Naive thymus-derived CD4-positive, alpha-beta T cell (primary cell): ENCODE results near the gene MYBPH. TPM values are rescaled to one million over a fixed set of nuclear protein-coding genes. Genes with fewer than 3 reads are reported as not detected.

Experiments used
- ATAC-seq: fragments of 150-1000 bp; cut with Tn5 transposase; 2 replicates; pipeline ENCODE4 v1.10.0; 2021; ENCODE audit warnings: mild to moderate bottlenecking, moderate library complexity
- CTCF ChIA-PET: fragments of 350-600 bp; sonication (Branson Sonifier 250); formaldehyde crosslinking; loops from one replicate; lab custom pipeline; 2021; ENCODE audit warnings: antibody characterized with exemption; lab: Charles Lee
- POLR2A ChIA-PET: fragments of 350-600 bp; sonication (Branson Sonifier 250); formaldehyde crosslinking; loops from one replicate; lab custom pipeline; 2021; ENCODE audit warnings: antibody characterized with exemption, inconsistent platforms; lab: Charles Lee
- DNase-seq, 9 donors: peaks; one replicate each; pipeline versions ENCODE4 v3.0.0 to v3.0.0-alpha.2; 2020 to 2022; ENCODE audit warnings: mixed read lengths in 1 of 9
- H3K27ac ChIP-seq: one replicate; pipeline ENCODE4 v1.7.0; 2013; ENCODE audit warnings: mild to moderate bottlenecking, low read depth, low read length, moderate library complexity
- H3K27me3 ChIP-seq, 2 donors: one replicate each; pipeline ENCODE4 v1.7.0; 2013; ENCODE audit warnings: low read length in 2 of 2, mild to moderate bottlenecking in 2 of 2, moderate library complexity in 2 of 2; ENCODE audit not compliant: control insufficient read depth in 2 of 2, insufficient read depth in 2 of 2
- H3K36me3 ChIP-seq, 3 experiments: 1 replicate in 2 of 3; 2 replicates in 1 of 3; pipeline ENCODE4 v1.7.0; 2013; ENCODE audit warnings: low read length in 3 of 3, mild to moderate bottlenecking in 3 of 3, moderate library complexity in 1 of 3; ENCODE audit not compliant: insufficient read depth in 3 of 3, control insufficient read depth in 2 of 3
- H3K4me1 ChIP-seq, 2 donors: one replicate each; pipeline ENCODE4 v1.7.0; 2013; ENCODE audit warnings: low read length in 2 of 2, mild to moderate bottlenecking in 2 of 2, moderate library complexity in 1 of 2; ENCODE audit not compliant: control insufficient read depth in 2 of 2, insufficient read depth in 2 of 2
- H3K4me3 ChIP-seq: 2 replicates; pipeline ENCODE4 v1.7.0; 2013; ENCODE audit warnings: mild to moderate bottlenecking, low read length
- H3K9me3 ChIP-seq, 3 experiments: 1 replicate in 2 of 3; 2 replicates in 1 of 3; pipeline ENCODE4 v1.7.0; 2013; ENCODE audit warnings: low read length in 3 of 3; ENCODE audit not compliant: control insufficient read depth in 2 of 3
- H3K27ac Mint-ChIP-seq, 9 donors: one replicate each; pipeline ENCODE4 v1.8.0; 2020 to 2022; ENCODE audit warnings: mixed read lengths in 9 of 9, mild to moderate bottlenecking in 8 of 9, moderate library complexity in 5 of 9, inconsistent platforms in 2 of 9
- H3K27me3 Mint-ChIP-seq, 5 donors: one replicate each; pipeline ENCODE4 v1.8.0; 2021 to 2022; ENCODE audit warnings: mixed read lengths in 5 of 5, mild to moderate bottlenecking in 1 of 5
- H3K36me3 Mint-ChIP-seq, 5 donors: one replicate each; pipeline ENCODE4 v1.8.0; 2020 to 2022; ENCODE audit warnings: mixed read lengths in 5 of 5, mild to moderate bottlenecking in 3 of 5, inconsistent platforms in 1 of 5
- H3K4me1 Mint-ChIP-seq, 7 donors: one replicate each; pipeline ENCODE4 v1.8.0; 2020 to 2022; ENCODE audit warnings: mixed read lengths in 7 of 7, mild to moderate bottlenecking in 3 of 7, inconsistent platforms in 1 of 7
- H3K4me3 Mint-ChIP-seq, 10 donors: one replicate each; pipeline ENCODE4 v1.8.0; 2020 to 2022; ENCODE audit warnings: mild to moderate bottlenecking in 10 of 10, mixed read lengths in 10 of 10, moderate library complexity in 6 of 10, inconsistent platforms in 2 of 10
- H3K9me3 Mint-ChIP-seq, 11 donors: one replicate each; pipeline ENCODE4 v1.8.0; 2020 to 2022; ENCODE audit warnings: mixed read lengths in 11 of 11, mild to moderate bottlenecking in 4 of 11, inconsistent platforms in 1 of 11, moderate library complexity in 1 of 11
- intact Hi-C, 2 donors: fragments of 100-400 bp; cut with micrococcal nuclease; formaldehyde crosslinking; loops; one replicate each; pipeline ENCODE4 v1.15.1; 2023
- polyA plus RNA-seq, 2 donors: library from polyadenylated mRNA; unstranded; fragments of 300-500 nt; fragmentation: Illumina TruSeq; gene quantifications; one replicate each; pipeline ENCODE4 v1.2.3, GENCODE V29; 2021
- total RNA-seq, 6 experiments: library from RNA in 5 of 6; stranded (reverse) in 5 of 6; gene quantifications; 1 replicate in 5 of 6; 2 replicates in 1 of 6; pipeline ENCODE4 v1.2.3 and lab custom pipeline; 2021 to 2026

Gene MYBPH
- total and polyA plus RNA-seq, 7 experiments from 2014 or later = not detected

DNA sequence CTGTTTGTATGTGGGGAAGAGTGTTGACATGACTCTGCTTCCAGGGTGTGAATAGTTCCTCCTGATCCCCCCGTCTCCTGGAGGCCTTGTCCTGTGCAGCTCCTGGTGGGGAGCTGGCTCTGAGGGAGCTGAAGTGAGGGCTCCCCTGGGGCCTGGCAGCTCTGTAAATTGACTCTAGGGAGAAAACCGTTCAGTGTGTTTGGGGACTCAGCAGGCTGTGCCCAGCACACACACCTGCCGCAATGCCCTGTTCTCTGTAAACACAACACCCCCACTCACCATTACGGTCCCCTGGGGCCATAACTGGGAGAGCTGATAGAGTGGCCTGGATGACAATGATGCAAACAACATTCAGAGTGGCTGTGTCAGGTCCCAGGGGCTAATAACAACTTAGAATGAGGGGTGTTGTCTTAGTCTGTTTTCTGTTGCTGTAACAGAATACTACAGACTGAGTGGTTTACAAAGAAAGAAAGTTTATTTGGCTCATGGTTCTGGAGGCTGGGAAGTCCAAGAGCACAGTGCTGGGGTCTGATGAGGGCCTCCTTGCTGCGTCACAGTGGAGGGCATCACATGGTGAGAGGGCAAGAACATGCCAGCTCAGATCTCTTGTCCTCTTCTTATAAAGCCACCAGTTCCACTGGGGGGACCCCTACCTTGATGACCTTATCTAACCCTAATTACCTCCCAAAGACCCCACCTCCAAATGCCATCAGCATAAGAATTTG lies 32.8 kb downstream of the MYBPH start:
- ATAC-seq = no peak
- Mint-ChIP-seq H3K27ac (no peak overlapping the region), H3K4me1 (no peaks in the 10 kb centered on the region), H3K36me3 (peaks cover 0 to 6% (median 0%) of the 10 kb centered on the region in 5 donors), H3K9me3 (peaks cover 0 to 14% (median 6%) of the 10 kb centered on the region in 11 donors), H3K27me3 (peaks cover 0 to 13% (median 3%) of the 10 kb centered on the region in 5 donors), H3K4me3 (no peak overlapping the region)
- Histone ChIP-seq H3K27me3 (no peaks in the 10 kb centered on the region), H3K4me3 (no peak overlapping the region), H3K9me3 (no peaks in the 10 kb centered on the region), H3K27ac (no peak overlapping the region), H3K36me3 (no peaks in the 10 kb centered on the region), H3K4me1 (no peaks in the 10 kb centered on the region)
- intact Hi-C loops = no loop called here
- ChIA-PET CTCF (no interaction called here), POLR2A (interaction anchor here (0.6 kb wide), 1 partner anchor 703 kb away, joined by 4 read pairs; no protein-coding TSS in a partner anchor)
- no peak for DNase-seq

DNA sequence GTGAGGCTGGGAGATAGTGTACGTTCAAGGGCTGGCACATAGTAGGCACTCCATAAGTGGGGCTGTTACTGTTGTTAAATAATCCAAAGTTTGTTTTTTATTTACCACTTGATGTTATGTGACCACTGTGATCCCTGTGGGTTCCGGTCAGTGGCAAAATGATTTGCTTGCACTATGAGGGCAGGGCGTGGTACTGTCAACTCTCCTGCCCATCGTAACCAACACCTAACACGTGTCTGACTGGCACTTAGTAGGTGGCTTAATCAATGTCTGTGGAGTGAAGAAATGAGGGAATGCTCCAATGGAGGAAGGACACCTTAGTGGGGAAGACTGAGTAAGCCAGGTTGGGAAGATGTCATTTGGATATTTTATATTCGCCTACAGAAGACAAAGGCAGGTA lies 33.5 kb downstream of the MYBPH start:
- DNase-seq (no peak), ATAC-seq (no peak)
- peaks cover 0 to 13% (median 3%) of the 10 kb centered on the region in 5 donors for H3K27me3 Mint-ChIP-seq
- H3K27ac Mint-ChIP-seq = no peak overlapping the region
- H3K4me3 ChIP-seq = no peak overlapping the region
- peaks cover 0 to 14% (median 6%) of the 10 kb centered on the region in 11 donors for H3K9me3 Mint-ChIP-seq
- POLR2A ChIA-PET = interaction anchor here (0.6 kb wide), 1 partner anchor 702 kb away, joined by 4 read pairs; no protein-coding TSS in a partner anchor
- H3K36me3 Mint-ChIP-seq = peaks cover 0 to 6% (median 0%) of the 10 kb centered on the region in 5 donors
- intact Hi-C loops = no loop called here
- no peak overlapping the region for H3K27ac ChIP-seq
- no peak overlapping the region for H3K4me3 Mint-ChIP-seq
- no peaks in the 10 kb centered on the region for H3K36me3 ChIP-seq
- H3K4me1 Mint-ChIP-seq = no peaks in the 10 kb centered on the region
- H3K9me3 ChIP-seq = no peaks in the 10 kb centered on the region
- no peaks in the 10 kb centered on the region for H3K27me3 ChIP-seq
- no peaks in the 10 kb centered on the region for H3K4me1 ChIP-seq
- CTCF ChIA-PET = no interaction called here

DNA sequence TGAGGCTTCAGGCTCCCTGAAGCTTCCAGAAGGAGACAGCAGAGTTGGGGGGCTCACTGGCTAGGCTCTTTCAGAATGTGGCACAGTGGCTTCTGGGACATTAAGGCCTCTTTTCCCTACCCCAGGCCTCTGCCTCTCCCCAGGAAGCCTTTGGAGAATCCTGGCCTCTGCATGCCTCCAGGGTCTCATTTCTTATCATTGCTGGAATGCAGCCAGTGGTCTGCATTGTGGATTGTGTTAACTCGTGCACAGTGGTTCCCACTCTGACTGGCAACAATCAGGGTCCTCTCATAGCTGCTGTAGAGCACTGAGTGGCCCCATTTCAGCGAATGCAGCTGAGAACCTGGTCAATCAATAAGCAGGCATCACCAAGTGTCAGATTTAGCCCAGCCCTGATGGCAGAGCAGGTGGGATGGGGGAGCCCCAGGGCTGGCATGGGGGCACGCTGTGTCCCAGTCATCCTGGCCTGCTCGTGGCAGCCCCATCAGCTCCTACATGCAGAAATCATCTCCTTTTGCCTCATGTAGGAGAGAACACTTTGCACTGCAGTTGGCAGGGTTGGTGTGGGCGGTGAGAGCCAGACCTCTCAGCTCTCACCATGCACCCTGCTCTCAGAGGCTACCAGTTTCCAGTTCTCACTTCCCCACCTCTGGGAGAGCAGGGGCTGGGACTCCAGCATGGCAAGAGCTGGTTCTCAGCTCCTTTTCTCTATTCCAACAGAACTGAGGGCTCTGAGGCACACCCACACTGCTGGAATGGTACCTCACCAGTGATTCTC lies 34.7 kb downstream of the MYBPH start:
- peaks cover 0 to 14% (median 8%) of the 10 kb centered on the region in 5 donors for H3K27me3 Mint-ChIP-seq
- peaks cover 0 to 14% (median 6%) of the 10 kb centered on the region in 11 donors for H3K9me3 Mint-ChIP-seq
- Histone ChIP-seq H3K4me3 (no peak overlapping the region), H3K4me1 (no peaks in the 10 kb centered on the region), H3K36me3 (no peaks in the 10 kb centered on the region), H3K27me3 (no peaks in the 10 kb centered on the region), H3K27ac (no peak overlapping the region), H3K9me3 (no peaks in the 10 kb centered on the region)
- DNase-seq (no peak), ATAC-seq (no peak)
- H3K36me3 Mint-ChIP-seq = peaks cover 0 to 6% (median 0%) of the 10 kb centered on the region in 5 donors
- ChIA-PET CTCF (no interaction called here), POLR2A (no interaction called here)
- intact Hi-C loops = no loop called here
- no peak overlapping the region for H3K27ac Mint-ChIP-seq
- H3K4me1 Mint-ChIP-seq = peaks cover 0 to 4% (median 2%) of the 10 kb centered on the region in 7 donors
- H3K4me3 Mint-ChIP-seq = peak overlapping the region in 1 of 10 donors; percentile 67

GRCh38 chr1:203139976-203140475 lies 35.6 kb downstream of the MYBPH start:
- H3K4me1 ChIP-seq = no peaks in the 10 kb centered on the region
- no peaks in the 10 kb centered on the region for H3K36me3 ChIP-seq
- intact Hi-C loops = no loop called here
- peaks cover 0 to 17% (median 8%) of the 10 kb centered on the region in 5 donors for H3K27me3 Mint-ChIP-seq
- no peak overlapping the region for H3K4me3 ChIP-seq
- CTCF ChIA-PET = no interaction called here
- H3K27ac ChIP-seq = no peak overlapping the region
- POLR2A ChIA-PET = no interaction called here
- ATAC-seq = no peak
- H3K9me3 ChIP-seq = no peaks in the 10 kb centered on the region
- no peaks in the 10 kb centered on the region for H3K27me3 ChIP-seq
- peaks cover 0 to 6% (median 4%) of the 10 kb centered on the region in 7 donors for H3K4me1 Mint-ChIP-seq
- no peak overlapping the region for H3K4me3 Mint-ChIP-seq
- no peak for DNase-seq
- peaks cover 0 to 6% (median 0%) of the 10 kb centered on the region in 5 donors for H3K36me3 Mint-ChIP-seq
- no peak overlapping the region for H3K27ac Mint-ChIP-seq
- H3K9me3 Mint-ChIP-seq = peaks cover 0 to 14% (median 6%) of the 10 kb centered on the region in 11 donors

- ATAC-seq (no peak), DNase-seq (no peak)
- intact Hi-C loops = no loop called here
- no peak overlapping the region for H3K27ac Mint-ChIP-seq
- peaks cover 0 to 6% (median 4%) of the 10 kb centered on the region in 7 donors for H3K4me1 Mint-ChIP-seq
- H3K9me3 Mint-ChIP-seq = peaks cover 0 to 4% (median 0%) of the 10 kb centered on the region in 11 donors
- POLR2A ChIA-PET = no interaction called here
- Histone ChIP-seq H3K27me3 (no peaks in the 10 kb centered on the region), H3K36me3 (no peaks in the 10 kb centered on the region), H3K4me3 (no peak overlapping the region), H3K27ac (no peak overlapping the region), H3K4me1 (no peaks in the 10 kb centered on the region), H3K9me3 (no peaks in the 10 kb centered on the region)
- peaks cover 0 to 17% (median 8%) of the 10 kb centered on the region in 5 donors for H3K27me3 Mint-ChIP-seq
- H3K36me3 Mint-ChIP-seq = peaks cover 0 to 3% (median 0%) of the 10 kb centered on the region in 5 donors
- CTCF ChIA-PET = no interaction called here
- no peak overlapping the region for H3K4me3 Mint-ChIP-seq
Observed at GRCh38 chr1:203138066-203138465, 37.6 kb downstream of the MYBPH start.

GRCh38 chr1:203137324-203137723 lies 38.3 kb downstream of the MYBPH start:
- Mint-ChIP-seq H3K27me3 (peaks cover 0 to 17% (median 8%) of the 10 kb centered on the region in 5 donors), H3K9me3 (peaks cover 0 to 3% (median 0%) of the 10 kb centered on the region in 11 donors), H3K36me3 (peaks cover 0 to 3% (median 0%) of the 10 kb centered on the region in 5 donors), H3K27ac (no peak overlapping the region), H3K4me3 (no peak overlapping the region), H3K4me1 (peaks cover 0 to 6% (median 4%) of the 10 kb centered on the region in 7 donors)
- intact Hi-C loops = no loop called here
- DNase-seq (no peak), ATAC-seq (no peak)
- ChIA-PET POLR2A (no interaction called here), CTCF (no interaction called here)
- H3K9me3 ChIP-seq = no peaks in the 10 kb centered on the region
- H3K36me3 ChIP-seq = no peaks in the 10 kb centered on the region
- H3K4me1 ChIP-seq = no peaks in the 10 kb centered on the region
- no peak overlapping the region for H3K4me3 ChIP-seq
- no peak overlapping the region for H3K27ac ChIP-seq
- H3K27me3 ChIP-seq = no peaks in the 10 kb centered on the region
